ENCODE results near the gene KCNQ1.

DNA sequence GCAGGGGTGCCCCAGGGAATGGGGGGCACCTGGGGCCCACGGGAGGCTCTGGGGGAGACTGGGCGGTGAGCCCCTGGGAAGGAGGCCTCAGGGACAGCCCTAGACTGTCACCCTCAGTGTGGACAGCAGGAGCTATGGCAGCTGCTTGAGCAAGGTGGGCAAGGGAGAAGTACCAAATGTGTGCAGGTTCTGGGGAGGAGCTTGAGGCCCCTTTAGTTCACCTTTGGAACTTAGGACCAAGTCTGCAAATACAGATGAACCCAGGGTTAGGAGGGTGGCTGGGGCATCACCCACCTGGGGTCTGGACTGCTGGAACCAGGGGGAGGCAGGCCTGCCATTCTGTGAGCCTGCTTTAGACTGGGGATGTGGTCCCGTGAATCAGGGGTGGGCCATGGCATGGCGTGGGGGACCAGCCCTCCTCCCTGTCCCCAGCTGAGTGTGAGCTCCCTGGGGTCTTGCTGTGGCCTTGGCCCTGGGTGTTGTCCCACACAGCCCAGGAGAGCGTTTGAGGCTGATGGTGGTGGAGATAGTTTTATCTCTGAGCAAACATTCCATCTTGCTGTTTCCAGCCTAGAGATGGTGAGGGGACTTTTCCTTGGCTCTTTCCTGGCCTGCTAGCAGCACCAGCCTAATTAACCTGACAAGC is 122.3 kb downstream of the KCNQ1 start:
- TF ChIP-seq POLR2AphosphoS5 (IDR thresholded peaks at IDR 0.05; ENCODE audit: low read depth, low read length) (no peak), POLR2A (IDR thresholded peaks at IDR 0.05; ENCODE audit: low read depth, low read length) (no peak)

Data from GM12892 (cell line).